ENCODE measurements around the gene ADCK1. TPM values are rescaled to one million over a fixed set of nuclear protein-coding genes. Genes with fewer than 3 reads are reported as not detected.
"Not testable (repeated sequence)": the region's sequence is repeated elsewhere in the genome, so short reads cannot be mapped to it uniquely, and the experiment has no call there.

The ADCK1 gene
- total and polyA plus RNA-seq, 2 donors (not counting 3 experiments of a cell fraction or from before 2014, with no cell fraction given): 4.2 to 6.9 TPM

GRCh38 chr14:77812028-77812427, 12.1 kb downstream of the ADCK1 start:
- Histone ChIP-seq H3K79me2 (ENCODE audit: control insufficient read depth, insufficient read depth, low read length) (no peaks in the 10 kb centered on the region), H2AFZ (ENCODE audit: low read depth, low read length) (no peak overlapping the region), H3K4me1 (ENCODE audit: control insufficient read depth, extremely low read depth, insufficient read depth, low read length) (no peaks in the 10 kb centered on the region), H3K27me3 (ENCODE audit: control insufficient read depth in 2 of 2, insufficient read depth in 2 of 2, low read length in 2 of 2) (no peaks in the 10 kb centered on the region), H3K9me3 (replicated peaks; ENCODE audit: control insufficient read depth, insufficient read depth, low read length) (no peaks in the 10 kb centered on the region), H4K20me1 (replicated peaks; ENCODE audit: control insufficient read depth, extremely low read depth, insufficient read depth, low read length) (no peaks in the 10 kb centered on the region), H3K9me1 (replicated peaks; ENCODE audit: control insufficient read depth, extremely low read depth, insufficient read depth, low read length) (no peaks in the 10 kb centered on the region), H3K9ac (replicated peaks; ENCODE audit: extremely low read depth, insufficient read depth, low read length) (no peak overlapping the region), H3K4me3 (replicated peaks in 1 of 3; ENCODE audit: insufficient read depth in 1 of 3, low read depth in 1 of 3, low read length in 3 of 3) (no peak overlapping the region), H3K4me2 (ENCODE audit: insufficient read depth, low read length) (no peak overlapping the region), H3K36me3 (ENCODE audit: control insufficient read depth in 2 of 2, extremely low read depth in 1 of 2, insufficient read depth in 2 of 2, low read length in 2 of 2) (no peaks in the 10 kb centered on the region), H3K27ac (ENCODE audit: insufficient read depth, low read depth, low read length) (no peak overlapping the region)
- DNase-seq (ENCODE audit: low read depth, low spot score): no peak
- FAIRE-seq: no peak
- intact Hi-C loops (cut with micrococcal nuclease): no loop called here
- ChIA-PET POLR2A (no interaction called here), CTCF (no interaction called here)
- dilution Hi-C loops (cut with MboI; ENCODE audit: extremely low pct_ligation_motif_present, low sequenced_read_pairs): no loop called here
- no TSS peak for BruUV-seq (replicated peaks)
- no peak for TF ChIP-seq FOS (IDR thresholded peaks at IDR 0.05; ENCODE audit: borderline replicate concordance, insufficient read depth, low read length)
- TF ChIP-seq MYC (IDR thresholded peaks at IDR 0.05; ENCODE audit: low read depth, low read length): no peak

- intact Hi-C loops (cut with micrococcal nuclease); POLR2A ChIA-PET; H3K4me3 ChIP-seq (replicated peaks in 1 of 3; ENCODE audit: insufficient read depth in 1 of 3, low read depth in 1 of 3, low read length in 3 of 3); DNase-seq (ENCODE audit: low read depth, low spot score); H4K20me1 ChIP-seq (replicated peaks; ENCODE audit: control insufficient read depth, extremely low read depth, insufficient read depth, low read length); BruUV-seq (replicated peaks); H3K4me2 ChIP-seq (ENCODE audit: insufficient read depth, low read length); H2AFZ ChIP-seq (ENCODE audit: low read depth, low read length); H3K27ac ChIP-seq (ENCODE audit: insufficient read depth, low read depth, low read length); H3K9ac ChIP-seq (replicated peaks; ENCODE audit: extremely low read depth, insufficient read depth, low read length); H3K9me1 ChIP-seq (replicated peaks; ENCODE audit: control insufficient read depth, extremely low read depth, insufficient read depth, low read length); H3K36me3 ChIP-seq (ENCODE audit: control insufficient read depth in 2 of 2, extremely low read depth in 1 of 2, insufficient read depth in 2 of 2, low read length in 2 of 2); H3K27me3 ChIP-seq (ENCODE audit: control insufficient read depth in 2 of 2, insufficient read depth in 2 of 2, low read length in 2 of 2); H3K79me2 ChIP-seq (ENCODE audit: control insufficient read depth, insufficient read depth, low read length); FAIRE-seq; dilution Hi-C loops (cut with MboI; ENCODE audit: extremely low pct_ligation_motif_present, low sequenced_read_pairs); H3K4me1 ChIP-seq (ENCODE audit: control insufficient read depth, extremely low read depth, insufficient read depth, low read length); CTCF ChIA-PET; H3K9me3 ChIP-seq (replicated peaks; ENCODE audit: control insufficient read depth, insufficient read depth, low read length): not testable (repeated sequence)
These were observed 12.8 kb downstream of the ADCK1 start for GRCh38 chr14:77812682-77813081.
